H9 (cell line): Measurements from ENCODE around the gene TULP3. TPM values are rescaled to one million over a fixed set of nuclear protein-coding genes. Genes with fewer than 3 reads are reported as not detected.

ENCODE experiments used
- DNase-seq: peaks from one replicate; pipeline ENCODE4 v3.0.0-alpha.2; 2017
- H2AFZ ChIP-seq: one replicate; pipeline ENCODE4 v1.6.1; 2013; ENCODE audit warnings: mild to moderate bottlenecking, low read length, control low read depth, moderate library complexity
- H2AK5ac ChIP-seq: 2 replicates; pipeline ENCODE4 v1.6.1; 2013; ENCODE audit warnings: low read length, control low read depth, mixed read lengths; ENCODE audit not compliant: insufficient read length
- H2BK120ac ChIP-seq: one replicate; pipeline ENCODE4 v1.6.1; 2013; ENCODE audit warnings: low read depth, mild to moderate bottlenecking, low read length, control low read depth, inconsistent platforms; ENCODE audit not compliant: poor library complexity, severe bottlenecking
- H2BK12ac ChIP-seq: 2 replicates; pipeline ENCODE4 v1.6.1; 2013; ENCODE audit warnings: low read length, control low read depth, mixed read lengths, low read depth; ENCODE audit not compliant: insufficient read length
- H2BK15ac ChIP-seq: 2 replicates; pipeline ENCODE4 v1.6.1; 2013; ENCODE audit warnings: low read depth, low read length, control low read depth
- H2BK20ac ChIP-seq: one replicate; pipeline ENCODE4 v1.6.1; 2013; ENCODE audit warnings: low read depth, mild to moderate bottlenecking, low read length, control low read depth, inconsistent platforms; ENCODE audit not compliant: poor library complexity, severe bottlenecking
- H2BK5ac ChIP-seq: 2 replicates; pipeline ENCODE4 v1.6.1; 2013; ENCODE audit warnings: low read length, control low read depth, mixed read lengths; ENCODE audit not compliant: insufficient read length
- H3K14ac ChIP-seq: 2 replicates; pipeline ENCODE4 v1.6.1; 2013; ENCODE audit warnings: low read length, control low read depth; ENCODE audit not compliant: insufficient read depth
- H3K18ac ChIP-seq: 2 replicates; pipeline ENCODE4 v1.6.1; 2013; ENCODE audit warnings: low read depth, mild to moderate bottlenecking, mixed read lengths, low read length, control low read depth; ENCODE audit not compliant: insufficient read length
- H3K23ac ChIP-seq: 2 replicates; pipeline ENCODE4 v1.6.1; 2013; ENCODE audit warnings: low read length, control low read depth, mixed read lengths, low read depth; ENCODE audit not compliant: insufficient read length
- H3K23me2 ChIP-seq: 2 replicates; pipeline ENCODE4 v1.6.1; 2013; ENCODE audit warnings: low read depth, mild to moderate bottlenecking, mixed read lengths, low read length, control low read depth; ENCODE audit not compliant: insufficient read length, poor library complexity, severe bottlenecking
- H3K27ac ChIP-seq: 2 replicates; pipeline ENCODE4 v1.5.1; 2013; ENCODE audit warnings: low read length, control low read depth, mixed read lengths, low read depth; ENCODE audit not compliant: insufficient read length
- H3K27me3 ChIP-seq: 2 replicates; pipeline ENCODE4 v1.6.1; 2013; ENCODE audit warnings: low read length, control low read depth, inconsistent platforms; ENCODE audit not compliant: insufficient read depth
- H3K4ac ChIP-seq: 2 replicates; pipeline ENCODE4 v1.6.1; 2013; ENCODE audit warnings: low read depth, mild to moderate bottlenecking, control low read depth, inconsistent platforms, low read length, moderate library complexity
- H3K4me1 ChIP-seq: 2 replicates; pipeline ENCODE4 v1.6.1; 2013; ENCODE audit warnings: low read length, control low read depth, inconsistent platforms; ENCODE audit not compliant: insufficient read depth
- H3K4me2 ChIP-seq: 2 replicates; pipeline ENCODE4 v1.6.1; 2013; ENCODE audit warnings: low read length, control low read depth, mixed read lengths; ENCODE audit not compliant: insufficient read length, insufficient read depth
- H3K56ac ChIP-seq: 2 replicates; pipeline ENCODE4 v1.6.1; 2013; ENCODE audit warnings: low read depth, mild to moderate bottlenecking, mixed read lengths, low read length, control low read depth; ENCODE audit not compliant: insufficient read length
- H3K79me1 ChIP-seq: 2 replicates; pipeline ENCODE4 v1.6.1; 2013; ENCODE audit warnings: low read depth, mild to moderate bottlenecking, moderate library complexity, low read length, control low read depth, inconsistent platforms; ENCODE audit not compliant: insufficient read depth, poor library complexity, severe bottlenecking
- H3K79me2 ChIP-seq: 2 replicates; pipeline ENCODE4 v1.6.1; 2013; ENCODE audit warnings: low read length, control low read depth, inconsistent platforms; ENCODE audit not compliant: insufficient read depth
- H3K9ac ChIP-seq: 2 replicates; pipeline ENCODE4 v1.6.1; 2013; ENCODE audit warnings: low read length, control low read depth, mixed read lengths; ENCODE audit not compliant: insufficient read length; ENCODE audit errors: extremely low read depth
- H3K9me3 ChIP-seq: one replicate; pipeline ENCODE4 v1.6.1; 2013; ENCODE audit warnings: low read depth, low read length, inconsistent platforms; ENCODE audit not compliant: control insufficient read depth
- H3T11ph ChIP-seq: one replicate; pipeline ENCODE4 v1.6.1; 2013; ENCODE audit warnings: mild to moderate bottlenecking, low read length, control low read depth, inconsistent platforms
- H4K20me1 ChIP-seq: one replicate; pipeline ENCODE4 v1.6.1; 2013; ENCODE audit not compliant: control insufficient read depth, insufficient read length, insufficient read depth
- H4K5ac ChIP-seq: 2 replicates; pipeline ENCODE4 v1.6.1; 2013; ENCODE audit warnings: low read depth, mild to moderate bottlenecking, mixed read lengths, low read length, control low read depth; ENCODE audit not compliant: insufficient read length
- H4K8ac ChIP-seq: replicated peaks from 2 replicates; pipeline ENCODE4 v1.6.1; 2013; ENCODE audit warnings: low read length, control low read depth, mixed read lengths, low read depth; ENCODE audit not compliant: insufficient read length
- H4K91ac ChIP-seq: 2 replicates; pipeline ENCODE4 v1.6.1; 2013; ENCODE audit warnings: low read depth, mild to moderate bottlenecking, moderate library complexity, mixed read lengths, low read length, control low read depth; ENCODE audit not compliant: insufficient read length
- H3K27ac Mint-ChIP-seq, 3 experiments: 2 replicates in 2 of 3; 3 replicates in 1 of 3; pipeline ENCODE4 v1.8.0; 2020 to 2021; ENCODE audit warnings: mixed read lengths in 3 of 3, mild to moderate bottlenecking in 1 of 3, moderate library complexity in 1 of 3
- H3K27me3 Mint-ChIP-seq: 2 replicates; pipeline ENCODE4 v1.8.0; 2021; ENCODE audit warnings: low read depth, mild to moderate bottlenecking, moderate library complexity, mixed read lengths
- H3K36me3 Mint-ChIP-seq, 3 experiments: 2 replicates in 2 of 3; 3 replicates in 1 of 3; pipeline ENCODE4 v1.8.0; 2020 to 2021; ENCODE audit warnings: low read depth in 3 of 3, mixed read lengths in 3 of 3; ENCODE audit not compliant: insufficient read depth in 1 of 3
- H3K4me1 Mint-ChIP-seq, 2 experiments: 2 replicates each; pipeline ENCODE4 v1.8.0; 2020; ENCODE audit warnings: mixed read lengths in 2 of 2
- H3K4me3 Mint-ChIP-seq, 2 experiments: 2 replicates in 1 of 2; 3 replicates in 1 of 2; pipeline ENCODE4 v1.8.0; 2020 to 2021; ENCODE audit warnings: mild to moderate bottlenecking in 2 of 2, mixed read lengths in 2 of 2, moderate library complexity in 1 of 2
- H3K9me3 Mint-ChIP-seq, 2 experiments: 2 replicates in 1 of 2; 3 replicates in 1 of 2; pipeline ENCODE4 v1.8.0; 2020; ENCODE audit warnings: mild to moderate bottlenecking in 2 of 2, mixed read lengths in 2 of 2, moderate library complexity in 1 of 2
- CTCF ChIP-seq: fragments of 200-600 bp; sonication (generic); conservative IDR thresholded peaks from 3 replicates; pipeline ENCODE4 v1.8.0; 2021; ENCODE audit warnings: antibody characterized with exemption, mild to moderate bottlenecking
- WGBS: extraction: QIAGEN DNeasy Blood & Tissue Kit; methylation state at CpG from one replicate; pipeline ENCODE4 v1.1.7; 2013; ENCODE audit warnings: missing lambda C conversion rate, low lambda C conversion rate, mixed read lengths; ENCODE audit not compliant: insufficient read length; ENCODE audit errors: extremely low coverage; 5-methylcytosine and 5-hydroxymethylcytosine counted together
- total RNA-seq: library from RNA; stranded (reverse); gene quantifications from 2 replicates; pipeline ENCODE4 v1.2.1, GENCODE V29; 2021

TULP3 gene
- total RNA-seq, 1 experiment from 2014 or later: 22.3 TPM

GRCh38 chr12:2980630-2981029 lies 89.9 kb downstream of the TULP3 start:
- no peak overlapping the region for H4K5ac ChIP-seq
- TF ChIP-seq CTCF: no peak
- no peak overlapping the region for H3K4ac ChIP-seq
- Mint-ChIP-seq H3K27me3 (no peaks in the 10 kb centered on the region), H3K9me3 (no peaks in the 10 kb centered on the region), H3K4me1 (peaks cover 26 to 29% of the 10 kb centered on the region in 2 experiments), H3K27ac (no peak overlapping the region), H3K36me3 (peaks cover 12 to 48% (median 23%) of the 10 kb centered on the region in 3 experiments; a peak in 6 of 7 replicates), H3K4me3 (no peak overlapping the region)
- H3K79me2 ChIP-seq: peaks cover 19% of the 10 kb centered on the region; the same call in 1 of the 2 replicates
- H3K9ac ChIP-seq: no peak overlapping the region
- WGBS: no CpG with 5 or more reads among the region's 7 CpGs
- no peak overlapping the region for H2BK12ac ChIP-seq
- H2BK15ac ChIP-seq: no peak overlapping the region
- H3T11ph ChIP-seq: no peak overlapping the region
- H3K56ac ChIP-seq: no peak overlapping the region
- DNase-seq: no peak
- no peak overlapping the region for H3K23ac ChIP-seq
- no peaks in the 10 kb centered on the region for H3K9me3 ChIP-seq
- H2AFZ ChIP-seq: no peak overlapping the region
- H4K8ac ChIP-seq: no peak overlapping the region
- no peak overlapping the region for H3K27ac ChIP-seq
- H2AK5ac ChIP-seq: no peak overlapping the region
- H3K18ac ChIP-seq: no peak overlapping the region
- no peak overlapping the region for H2BK5ac ChIP-seq
- peaks cover 6% of the 10 kb centered on the region; the same call in 1 of the 2 replicates for H3K4me1 ChIP-seq
- no peak overlapping the region for H2BK20ac ChIP-seq
- no peak overlapping the region for H3K14ac ChIP-seq
- no peaks in the 10 kb centered on the region for H3K23me2 ChIP-seq
- H3K27me3 ChIP-seq: no peaks in the 10 kb centered on the region
- H3K79me1 ChIP-seq: peaks cover 6% of the 10 kb centered on the region
- no peak overlapping the region for H3K4me2 ChIP-seq
- H4K91ac ChIP-seq: no peak overlapping the region
- H4K20me1 ChIP-seq: no peaks in the 10 kb centered on the region
- H2BK120ac ChIP-seq: no peak overlapping the region
